ENCODE results near the gene CDH15. TPM values are rescaled to one million over a fixed set of nuclear protein-coding genes. Genes with fewer than 3 reads are reported as not detected.

Gene CDH15
- total and polyA plus RNA-seq, 9 of the 15 experiments (the other 6 are each of a cell fraction or from before 2014, with no cell fraction given): 0.07 to 0.18 TPM; not detected in 7

DNA sequence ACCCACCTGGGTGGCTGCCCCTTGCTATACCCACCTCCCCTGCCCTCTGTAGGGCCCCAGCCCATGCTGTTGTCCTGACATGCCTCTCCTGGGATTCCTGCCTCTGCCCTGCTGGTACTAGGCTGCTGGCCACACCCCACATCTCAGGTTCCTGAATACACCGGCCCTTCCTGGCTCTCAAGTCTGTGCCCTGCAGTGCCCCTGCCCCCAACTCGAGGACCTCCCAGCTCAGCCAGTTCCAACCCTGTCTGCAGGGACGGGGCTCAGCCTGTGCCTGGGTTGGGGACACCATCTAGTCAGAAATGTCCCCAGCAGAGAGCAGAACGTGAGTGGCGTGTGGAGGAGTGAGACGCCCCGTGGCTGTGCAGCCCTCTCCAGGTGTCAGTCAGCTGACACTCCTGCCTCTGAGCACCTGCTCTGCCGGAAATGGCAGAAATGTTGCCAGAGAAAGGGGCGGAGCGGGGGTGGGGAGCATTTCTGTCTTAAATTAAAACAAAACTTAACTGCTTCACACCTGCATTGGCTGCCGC is 49.2 kb upstream of the CDH15 start:
- H4K20me1 ChIP-seq (replicated peaks; ENCODE audit: control insufficient read depth, insufficient read depth, low read length): no peaks in the 10 kb centered on the region
- peaks cover 2% of the 10 kb centered on the region for H3K9me3 ChIP-seq (replicated peaks; ENCODE audit: control insufficient read depth, insufficient read depth, low read depth, low read length)
- no peak overlapping the region for H3K9ac ChIP-seq (ENCODE audit: insufficient read depth in 1 of 2, low read depth in 2 of 2, low read length in 2 of 2)
- intact Hi-C loops (cut with micrococcal nuclease) (no loop called here), in situ Hi-C loops (cut with MboI) (no loop called here)
- CTCF ChIA-PET (ENCODE audit: low intra/inter-chr PET ratio): interaction anchor here (0.6 kb wide), 1 partner anchor 115 kb away, joined by 3 read pairs; no protein-coding TSS in a partner anchor
- peaks cover 50% of the 10 kb centered on the region; the same call in 2 of the 3 replicates for H3K36me3 ChIP-seq (ENCODE audit: control insufficient read depth, insufficient read depth, low read length)
- H3K9me1 ChIP-seq (ENCODE audit: control insufficient read depth, insufficient read depth, low read length): no peaks in the 10 kb centered on the region
- H3K27ac ChIP-seq (ENCODE audit: extremely low read depth, low read depth, low read length): no peak overlapping the region
- no peak overlapping the region for H2AFZ ChIP-seq (ENCODE audit: low read depth, low read length)
- ATAC-seq: no peak
- WGBS (ENCODE audit: insufficient coverage, low coverage, missing lambda C conversion rate): 99% methylated on average over 9 of the region's 11 CpGs
- no peaks in the 10 kb centered on the region for H3K27me3 ChIP-seq (ENCODE audit: control insufficient read depth in 2 of 2, insufficient read depth in 2 of 2, low read length in 2 of 2)
- no peaks in the 10 kb centered on the region for H3K79me2 ChIP-seq (ENCODE audit: control insufficient read depth, insufficient read depth, low read length)
- no peak for DNase-seq (ENCODE audit: extremely low read depth in 1 of 4, low spot score in 3 of 4)
- no peak overlapping the region for H3K4me2 ChIP-seq (ENCODE audit: insufficient read depth, low read length)
- no peak for FAIRE-seq
- BruUV-seq (replicated peaks): no TSS peak
- H3K4me3 ChIP-seq: no peak overlapping the region
- TF ChIP-seq TCFL5 (CRISPR knock-in tag; conservative IDR thresholded peaks at IDR 0.05) (no peak), HNRNPUL1 (IDR thresholded peaks at IDR 0.05; ENCODE audit: low read length) (no peak), CBX2 (IDR thresholded peaks at IDR 0.05; ENCODE audit: insufficient read depth, low read length, poor library complexity, severe bottlenecking) (no peak), SMARCE1 (IDR thresholded peaks at IDR 0.05) (no peak), ZNF282 (CRISPR knock-in tag; IDR thresholded peaks at IDR 0.05) (no peak), HDAC8 (tag; IDR thresholded peaks at IDR 0.05) (no peak), TRIM24 (IDR thresholded peaks at IDR 0.05) (no peak)
- TF ChIP-seq, protein P1, sequence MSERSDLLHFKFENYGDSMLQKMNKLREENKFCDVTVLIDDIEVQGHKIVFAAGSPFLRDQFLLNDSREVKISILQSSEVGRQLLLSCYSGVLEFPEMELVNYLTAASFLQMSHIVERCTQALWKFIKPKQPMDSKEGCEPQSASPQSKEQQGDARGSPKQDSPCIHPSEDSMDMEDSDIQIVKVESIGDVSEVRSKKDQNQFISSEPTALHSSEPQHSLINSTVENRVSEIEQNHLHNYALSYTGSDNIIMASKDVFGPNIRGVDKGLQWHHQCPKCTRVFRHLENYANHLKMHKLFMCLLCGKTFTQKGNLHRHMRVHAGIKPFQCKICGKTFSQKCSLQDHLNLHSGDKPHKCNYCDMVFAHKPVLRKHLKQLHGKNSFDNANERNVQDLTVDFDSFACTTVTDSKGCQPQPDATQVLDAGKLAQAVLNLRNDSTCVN (CRISPR knock-in tag; IDR thresholded peaks at IDR 0.05): no peak
- TF ChIP-seq, protein P2, sequence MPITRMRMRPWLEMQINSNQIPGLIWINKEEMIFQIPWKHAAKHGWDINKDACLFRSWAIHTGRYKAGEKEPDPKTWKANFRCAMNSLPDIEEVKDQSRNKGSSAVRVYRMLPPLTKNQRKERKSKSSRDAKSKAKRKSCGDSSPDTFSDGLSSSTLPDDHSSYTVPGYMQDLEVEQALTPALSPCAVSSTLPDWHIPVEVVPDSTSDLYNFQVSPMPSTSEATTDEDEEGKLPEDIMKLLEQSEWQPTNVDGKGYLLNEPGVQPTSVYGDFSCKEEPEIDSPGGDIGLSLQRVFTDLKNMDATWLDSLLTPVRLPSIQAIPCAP (CRISPR knock-in tag; IDR thresholded peaks at IDR 0.05; ENCODE audit: borderline replicate concordance): no peak
- TF ChIP-seq, protein P3, sequence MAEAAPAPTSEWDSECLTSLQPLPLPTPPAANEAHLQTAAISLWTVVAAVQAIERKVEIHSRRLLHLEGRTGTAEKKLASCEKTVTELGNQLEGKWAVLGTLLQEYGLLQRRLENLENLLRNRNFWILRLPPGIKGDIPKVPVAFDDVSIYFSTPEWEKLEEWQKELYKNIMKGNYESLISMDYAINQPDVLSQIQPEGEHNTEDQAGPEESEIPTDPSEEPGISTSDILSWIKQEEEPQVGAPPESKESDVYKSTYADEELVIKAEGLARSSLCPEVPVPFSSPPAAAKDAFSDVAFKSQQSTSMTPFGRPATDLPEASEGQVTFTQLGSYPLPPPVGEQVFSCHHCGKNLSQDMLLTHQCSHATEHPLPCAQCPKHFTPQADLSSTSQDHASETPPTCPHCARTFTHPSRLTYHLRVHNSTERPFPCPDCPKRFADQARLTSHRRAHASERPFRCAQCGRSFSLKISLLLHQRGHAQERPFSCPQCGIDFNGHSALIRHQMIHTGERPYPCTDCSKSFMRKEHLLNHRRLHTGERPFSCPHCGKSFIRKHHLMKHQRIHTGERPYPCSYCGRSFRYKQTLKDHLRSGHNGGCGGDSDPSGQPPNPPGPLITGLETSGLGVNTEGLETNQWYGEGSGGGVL (CRISPR knock-in tag; IDR thresholded peaks at IDR 0.05): no peak
- TF ChIP-seq, protein P4, sequence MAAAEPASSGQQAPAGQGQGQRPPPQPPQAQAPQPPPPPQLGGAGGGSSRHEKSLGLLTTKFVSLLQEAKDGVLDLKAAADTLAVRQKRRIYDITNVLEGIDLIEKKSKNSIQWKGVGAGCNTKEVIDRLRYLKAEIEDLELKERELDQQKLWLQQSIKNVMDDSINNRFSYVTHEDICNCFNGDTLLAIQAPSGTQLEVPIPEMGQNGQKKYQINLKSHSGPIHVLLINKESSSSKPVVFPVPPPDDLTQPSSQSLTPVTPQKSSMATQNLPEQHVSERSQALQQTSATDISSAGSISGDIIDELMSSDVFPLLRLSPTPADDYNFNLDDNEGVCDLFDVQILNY (CRISPR knock-in tag; IDR thresholded peaks at IDR 0.05): no peak
- POLR2A ChIA-PET: no interaction called here
- peaks cover 0 to 23% of the 10 kb centered on the region in 2 experiments; a peak in 2 of 5 replicates for H3K4me1 ChIP-seq (replicated peaks in 1 of 2; ENCODE audit: control insufficient read depth in 2 of 2, insufficient read depth in 2 of 2, low read length in 2 of 2)

Measured in K562 (cell line).